ENCODE data around the gene ARF1.
A peak's percentile ranks its signal among the peaks of the same experiment; 100 is the strongest.

ARF1 gene

DNA sequence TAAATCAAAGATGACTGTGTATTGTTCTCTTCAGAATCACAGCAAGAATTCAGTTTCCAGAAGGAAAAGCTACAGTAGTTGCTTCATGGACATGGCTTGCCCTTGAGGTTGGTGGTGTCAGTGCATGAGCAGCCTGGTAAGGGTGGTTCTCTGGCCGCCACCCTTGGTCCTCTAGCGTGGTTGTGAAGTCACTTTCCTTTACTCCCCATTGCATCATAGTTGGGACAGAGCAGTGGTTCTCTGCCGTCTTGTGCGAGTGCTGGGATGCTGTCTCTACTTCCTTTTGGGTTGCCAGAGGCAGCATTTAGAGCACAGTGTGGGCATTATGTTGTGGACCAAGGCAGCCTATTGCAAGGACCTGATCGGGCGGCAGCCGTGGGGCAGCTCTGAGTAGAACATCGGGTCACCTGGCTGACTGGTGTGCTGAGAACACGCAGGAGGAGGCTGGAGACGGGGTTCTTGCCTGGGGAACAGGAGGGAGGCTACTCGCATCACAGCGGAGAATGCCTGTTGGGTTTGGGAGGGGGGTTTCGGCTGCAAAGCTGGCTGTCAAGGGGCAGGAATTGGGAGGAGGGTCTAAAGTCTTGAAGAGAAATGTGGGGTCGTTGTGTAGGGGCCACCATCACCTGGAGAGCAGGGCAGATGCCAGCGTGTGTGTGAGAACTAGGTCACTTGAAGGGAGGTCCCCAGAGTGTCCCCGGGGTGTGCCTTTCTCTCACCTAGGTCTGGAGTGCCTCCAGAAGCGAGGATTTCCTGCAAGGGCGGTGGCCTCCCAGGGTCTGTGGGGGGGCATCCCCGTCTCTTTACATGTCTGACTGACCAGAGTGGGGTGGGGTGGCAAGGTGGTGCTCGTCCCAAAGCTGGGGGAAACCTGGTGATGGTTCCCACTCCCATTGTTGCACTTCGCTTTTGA is 6.3 kb downstream of the ARF1 start:
- no peak for DNase-seq

DNA sequence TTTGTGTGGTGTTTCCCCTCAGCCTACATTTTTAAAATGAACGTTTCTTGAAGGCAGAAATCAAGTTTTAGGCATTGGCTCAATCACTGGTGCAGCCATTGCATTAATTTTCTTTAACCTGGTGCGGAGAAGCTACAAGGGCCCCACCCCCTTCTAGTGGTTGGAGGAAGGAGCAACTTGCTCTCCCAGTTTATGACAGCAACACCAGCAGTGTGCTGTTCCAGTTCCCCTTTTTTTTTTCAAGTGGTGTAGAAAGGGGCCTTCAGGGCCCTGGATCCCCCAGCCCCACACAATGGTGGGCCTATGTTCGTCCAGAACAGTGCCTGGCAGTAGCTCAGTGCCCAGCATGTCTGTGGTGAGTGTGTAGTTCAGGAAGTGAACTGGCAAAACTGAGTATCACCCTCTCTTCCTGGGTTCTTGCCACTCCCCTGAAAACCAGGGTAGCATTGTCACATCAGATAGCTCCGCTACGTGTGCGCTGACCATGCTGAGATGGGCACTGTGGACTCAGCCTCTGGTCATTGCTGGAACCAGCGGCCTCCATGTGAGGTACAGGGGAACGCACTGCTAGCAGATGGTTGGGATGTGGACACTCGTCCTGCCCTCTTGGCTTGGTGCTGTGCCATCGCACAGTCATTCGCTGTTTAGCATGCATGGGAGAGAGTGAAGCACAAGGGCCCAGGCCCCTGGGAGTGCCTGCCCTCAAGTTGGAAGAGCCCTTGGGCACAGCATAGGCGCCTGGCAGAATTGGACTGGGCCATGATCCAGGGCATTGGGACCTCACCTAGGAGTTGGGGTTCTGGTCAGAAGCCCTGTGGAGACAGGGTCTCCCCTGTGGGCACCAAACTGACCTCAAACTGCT is 7.2 kb downstream of the ARF1 start:
- no peak for DNase-seq

DNA sequence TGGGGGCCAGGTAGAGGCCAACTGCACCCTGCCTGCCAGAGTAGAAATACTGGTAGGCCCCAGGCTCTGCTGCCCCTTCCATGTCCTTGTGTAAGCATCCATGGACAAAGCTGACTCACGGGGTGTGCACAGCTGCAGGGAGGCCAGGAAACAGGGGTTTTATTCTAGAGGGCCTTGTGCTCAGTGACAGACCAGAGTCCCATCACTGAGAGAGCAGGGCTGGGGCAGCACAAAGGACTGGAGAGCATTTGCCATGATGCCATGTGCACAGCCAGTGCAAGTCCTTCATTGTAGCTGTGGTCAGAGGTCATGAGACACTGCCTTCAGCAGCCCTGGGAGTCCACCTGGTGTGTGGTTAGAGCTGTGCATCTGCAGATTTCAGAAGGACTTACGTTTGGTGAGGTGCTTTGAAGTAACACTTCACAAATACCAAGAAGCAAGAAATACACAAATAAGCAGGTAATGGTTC is 8.1 kb downstream of the ARF1 start:
- DNase-seq: no peak

DNA sequence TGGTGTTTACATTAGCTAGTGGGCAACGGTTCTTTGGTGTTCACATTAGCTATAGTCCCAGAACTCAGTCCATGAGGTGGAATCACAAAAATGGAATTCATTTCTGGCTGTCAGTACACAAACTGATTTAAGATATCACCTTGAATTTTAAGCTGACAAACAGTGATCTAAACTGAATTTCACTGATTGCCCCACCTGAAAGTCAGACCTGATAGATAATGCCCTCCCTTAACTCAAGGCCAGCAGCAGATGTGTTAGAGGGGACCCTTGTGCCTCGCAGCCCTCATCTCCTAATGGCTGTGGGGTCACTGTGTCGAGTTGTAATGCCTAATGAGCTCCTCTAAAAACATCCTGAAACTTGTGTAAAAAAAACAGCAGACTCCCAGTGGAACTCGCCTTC is 8.6 kb downstream of the ARF1 start:
- no peak for DNase-seq

DNA sequence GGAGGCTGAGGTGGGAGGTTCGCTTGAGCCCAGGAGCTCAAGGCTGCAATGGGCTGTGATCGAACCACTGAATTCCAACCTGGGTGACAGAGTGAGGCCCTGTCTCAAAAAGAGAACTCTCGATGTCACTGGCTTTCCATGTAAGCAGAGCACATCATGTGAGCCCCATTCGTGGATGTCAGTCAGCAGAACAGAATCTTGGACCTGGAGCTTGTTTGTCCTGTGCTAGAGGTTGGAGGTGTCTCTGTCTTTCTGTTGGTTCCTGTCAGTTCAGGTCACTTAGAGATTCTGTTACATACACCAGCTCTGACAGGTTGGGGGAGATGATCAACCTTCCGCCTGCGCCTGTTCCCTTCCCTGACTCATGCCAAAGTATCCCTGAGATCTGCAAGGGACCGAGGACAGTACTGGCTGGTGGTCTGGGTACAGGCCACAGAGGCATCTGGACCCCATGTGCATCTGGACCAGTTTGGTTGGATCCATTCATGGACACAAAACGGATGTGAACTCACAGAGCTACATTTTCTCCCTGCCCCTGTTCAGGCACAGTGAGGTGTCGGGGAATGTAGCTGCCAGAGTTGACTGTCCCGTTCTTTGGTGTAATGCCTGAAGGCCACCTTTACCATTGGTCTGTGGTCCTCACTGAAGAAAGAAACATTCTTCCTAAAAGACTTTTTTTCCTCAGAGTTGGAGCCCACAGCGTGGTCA is 10.0 kb downstream of the ARF1 start:
- DNase-seq: no peak

DNA sequence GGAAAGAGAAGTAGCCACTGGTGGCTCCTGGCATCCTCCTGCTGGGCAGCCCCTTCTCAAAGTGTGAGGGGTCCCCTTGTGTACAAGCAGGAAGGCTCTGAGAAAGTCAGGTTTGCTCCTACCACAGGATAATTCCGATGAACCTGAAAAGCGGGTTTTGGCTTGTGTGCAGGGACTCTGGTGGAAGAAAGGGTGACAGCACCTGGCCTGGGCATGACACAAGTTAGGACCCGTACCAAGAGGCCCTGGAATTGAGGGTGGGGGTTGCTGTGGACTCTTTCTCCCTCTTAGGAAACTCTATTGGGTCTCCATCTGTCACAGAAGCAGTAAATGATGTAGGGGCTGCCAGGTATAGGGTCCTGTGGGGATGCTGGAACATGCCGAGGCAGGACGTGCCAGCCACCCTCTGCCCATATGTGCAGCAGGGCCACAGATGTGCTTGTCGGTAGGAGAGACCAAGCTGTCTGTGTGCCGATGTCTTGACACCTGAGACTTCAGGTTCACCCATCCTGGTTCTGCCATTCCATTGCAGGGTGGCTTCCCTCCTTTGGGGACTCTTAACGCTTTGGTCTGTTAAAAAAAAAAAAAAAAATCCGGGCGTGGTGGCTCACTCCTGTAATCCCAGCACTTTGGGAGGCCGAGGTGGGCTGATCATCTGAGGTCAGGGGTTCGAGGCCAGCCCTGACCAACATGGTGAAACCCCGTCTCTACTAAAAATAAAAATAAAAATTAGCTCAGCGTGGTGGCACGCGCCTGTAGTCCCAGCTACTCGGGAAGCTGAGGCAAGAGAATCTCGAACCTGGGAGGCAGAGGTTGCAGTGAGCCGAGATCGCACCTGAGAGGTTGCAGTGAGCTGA is 10.8 kb downstream of the ARF1 start:
- DNase-seq: no peak

DNA sequence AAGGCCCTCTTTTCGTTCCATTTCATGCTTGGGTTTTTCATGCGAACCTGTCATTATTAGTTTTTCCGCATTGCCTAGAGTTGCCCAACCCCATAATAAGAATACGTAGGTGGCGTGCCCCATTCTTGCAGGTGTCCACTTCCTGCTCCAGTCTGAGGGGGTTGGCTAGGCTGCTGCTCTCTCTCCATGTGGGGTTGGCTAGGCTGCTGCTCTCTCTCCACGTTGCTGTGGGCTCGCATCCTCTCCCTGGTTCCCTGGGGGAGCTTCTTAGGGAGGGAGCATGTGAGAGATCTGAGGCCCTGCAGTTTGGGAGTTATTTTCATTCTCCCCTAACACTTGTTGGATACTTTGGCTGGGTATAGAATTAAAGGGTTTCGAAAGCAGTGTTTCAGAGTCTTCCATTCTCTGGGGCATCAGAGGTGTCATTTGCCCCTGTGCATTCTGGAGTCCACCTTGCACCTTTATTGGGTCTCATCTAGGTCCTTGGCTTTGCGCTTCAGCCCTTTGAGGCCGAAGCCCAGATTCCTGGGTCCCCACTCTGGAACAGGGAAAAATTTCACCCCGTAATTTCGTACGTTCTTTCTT is 12.0 kb downstream of the ARF1 start:
- DNase-seq: no peak

DNA sequence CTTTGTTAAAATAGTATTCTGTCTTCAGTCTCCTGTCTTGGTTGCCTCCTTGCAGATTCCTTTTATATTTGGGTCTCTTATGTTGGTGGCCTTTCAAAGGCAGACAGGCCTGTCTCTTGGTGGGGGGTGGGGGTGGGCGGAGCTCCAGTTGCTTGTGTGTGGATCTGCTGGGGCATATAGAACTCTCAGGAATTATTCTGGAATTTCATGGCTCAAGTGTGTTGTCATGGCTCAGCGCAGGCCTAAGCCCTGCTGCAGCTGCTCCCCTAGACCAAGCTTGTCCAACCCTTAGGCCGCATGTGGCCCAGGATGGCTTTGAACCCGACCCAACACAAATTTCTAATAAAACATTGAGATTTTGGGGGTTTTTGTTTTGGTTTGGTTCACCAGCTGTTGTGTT is 12.7 kb downstream of the ARF1 start:
- DNase-seq: no peak

DNA sequence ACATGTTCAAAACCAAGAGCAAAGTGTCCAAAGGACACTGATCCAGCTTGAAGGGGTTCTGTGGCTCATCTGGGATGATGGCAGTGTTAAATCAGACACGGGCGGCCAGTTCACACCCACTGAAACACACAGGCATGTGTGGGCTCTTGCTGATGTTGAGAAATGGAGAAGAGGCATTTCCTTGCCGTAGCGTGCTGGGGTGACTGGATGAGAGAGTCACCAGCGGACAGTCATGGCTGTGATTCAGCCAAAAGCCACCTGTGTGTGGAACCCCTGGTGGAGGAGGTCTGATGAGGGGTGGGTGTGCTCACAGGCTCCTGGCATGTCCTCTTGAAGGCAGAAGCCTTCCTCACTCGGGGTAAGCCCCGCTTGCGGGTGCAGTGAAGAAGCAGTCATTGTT is 13.4 kb downstream of the ARF1 start:
- DNase-seq: no peak

DNA sequence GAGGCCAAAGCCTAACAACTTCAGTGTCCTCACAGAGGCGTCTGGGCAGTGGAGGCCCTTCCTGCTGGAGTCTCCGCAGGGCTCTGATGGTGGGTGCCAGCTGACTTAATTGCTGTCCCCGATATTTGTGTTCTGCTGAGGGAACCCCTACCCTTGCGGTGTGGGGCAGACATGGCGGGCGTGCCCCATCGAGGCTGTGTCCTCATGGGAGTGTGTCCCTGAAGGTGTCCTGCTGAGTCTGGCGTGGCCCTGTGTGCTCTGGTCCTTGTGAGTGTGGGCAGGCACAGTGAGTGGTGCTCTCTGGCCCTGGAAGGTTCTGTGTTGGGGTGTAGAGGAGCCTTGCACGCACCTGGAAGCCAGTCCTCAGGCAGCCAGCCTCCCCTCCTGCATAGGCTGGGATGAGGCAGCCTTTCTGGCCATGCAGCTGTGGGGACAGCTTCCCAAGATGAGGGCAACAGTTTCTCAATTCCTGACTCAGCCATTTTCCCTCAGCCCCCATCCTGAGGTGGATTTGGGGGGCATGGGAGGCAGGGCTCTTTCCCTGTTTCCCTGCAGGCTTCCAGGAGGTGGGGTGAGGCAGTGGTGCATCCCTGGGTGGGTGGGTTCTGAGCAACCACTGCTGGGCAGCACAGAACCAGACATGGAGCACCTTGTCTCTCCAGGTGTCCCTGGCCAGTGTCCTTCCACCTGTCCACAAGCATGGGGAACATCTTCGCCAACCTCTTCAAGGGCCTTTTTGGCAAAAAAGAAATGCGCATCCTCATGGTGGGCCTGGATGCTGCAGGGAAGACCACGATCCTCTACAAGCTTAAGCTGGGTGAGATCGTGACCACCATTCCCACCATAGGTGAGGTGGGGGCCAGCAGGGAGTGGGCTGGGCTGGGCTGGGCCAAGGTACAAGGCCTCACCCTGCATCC is 14.2 kb downstream of the ARF1 start:
- no peak for DNase-seq

DNA sequence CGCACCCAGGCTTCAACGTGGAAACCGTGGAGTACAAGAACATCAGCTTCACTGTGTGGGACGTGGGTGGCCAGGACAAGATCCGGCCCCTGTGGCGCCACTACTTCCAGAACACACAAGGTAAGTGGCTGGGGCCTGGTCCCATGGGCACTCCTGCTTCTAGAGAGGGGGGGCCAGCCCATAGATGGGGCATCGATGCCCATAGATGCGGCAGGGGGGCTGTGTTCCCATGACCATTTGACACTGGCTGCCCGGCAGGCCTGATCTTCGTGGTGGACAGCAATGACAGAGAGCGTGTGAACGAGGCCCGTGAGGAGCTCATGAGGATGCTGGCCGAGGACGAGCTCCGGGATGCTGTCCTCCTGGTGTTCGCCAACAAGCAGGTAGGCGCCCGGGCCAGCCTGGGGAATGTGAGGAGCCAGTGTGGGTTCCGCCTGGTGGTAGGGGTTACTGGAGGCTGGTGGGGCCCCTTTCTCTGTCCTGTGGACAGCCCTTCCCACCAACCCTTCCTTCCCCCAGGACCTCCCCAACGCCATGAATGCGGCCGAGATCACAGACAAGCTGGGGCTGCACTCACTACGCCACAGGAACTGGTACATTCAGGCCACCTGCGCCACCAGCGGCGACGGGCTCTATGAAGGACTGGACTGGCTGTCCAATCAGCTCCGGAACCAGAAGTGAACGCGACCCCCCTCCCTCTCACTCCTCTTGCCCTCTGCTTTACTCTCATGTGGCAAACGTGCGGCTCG is 15.0 kb downstream of the ARF1 start:
- no peak for DNase-seq

DNA sequence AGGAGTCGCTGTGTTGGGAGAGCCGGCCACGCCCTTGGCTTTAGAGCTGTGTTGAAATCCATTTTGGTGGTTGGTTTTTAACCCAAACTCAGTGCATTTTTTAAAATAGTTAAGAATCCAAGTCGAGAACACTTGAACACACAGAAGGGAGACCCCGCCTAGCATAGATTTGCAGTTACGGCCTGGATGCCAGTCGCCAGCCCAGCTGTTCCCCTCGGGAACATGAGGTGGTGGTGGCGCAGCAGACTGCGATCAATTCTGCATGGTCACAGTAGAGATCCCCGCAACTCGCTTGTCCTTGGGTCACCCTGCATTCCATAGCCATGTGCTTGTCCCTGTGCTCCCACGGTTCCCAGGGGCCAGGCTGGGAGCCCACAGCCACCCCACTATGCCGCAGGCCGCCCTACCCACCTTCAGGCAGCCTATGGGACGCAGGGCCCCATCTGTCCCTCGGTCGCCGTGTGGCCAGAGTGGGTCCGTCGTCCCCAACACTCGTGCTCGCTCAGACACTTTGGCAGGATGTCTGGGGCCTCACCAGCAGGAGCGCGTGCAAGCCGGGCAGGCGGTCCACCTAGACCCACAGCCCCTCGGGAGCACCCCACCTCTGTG is 15.9 kb downstream of the ARF1 start:
- no peak for DNase-seq

DNA sequence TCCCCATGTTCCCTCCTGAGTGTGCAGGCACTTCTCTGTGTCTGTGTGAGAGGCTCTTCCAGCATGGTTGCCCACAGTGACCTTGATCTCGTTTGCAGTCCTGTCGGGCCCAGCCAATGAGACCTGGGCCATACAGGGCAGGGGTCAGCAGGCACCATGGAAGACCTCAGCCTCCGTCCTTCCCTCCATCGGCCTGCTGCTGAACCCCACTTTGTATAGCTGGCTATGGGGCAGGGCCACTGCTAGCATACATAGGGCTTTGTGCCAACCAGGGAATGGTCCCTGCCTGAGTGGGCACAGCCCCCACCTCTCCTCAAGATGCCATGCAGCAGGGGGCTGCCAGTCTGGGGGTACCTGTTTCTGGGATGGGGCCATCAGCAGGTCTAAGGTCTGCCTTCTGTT is 16.8 kb downstream of the ARF1 start:
- no peak for DNase-seq

DNA sequence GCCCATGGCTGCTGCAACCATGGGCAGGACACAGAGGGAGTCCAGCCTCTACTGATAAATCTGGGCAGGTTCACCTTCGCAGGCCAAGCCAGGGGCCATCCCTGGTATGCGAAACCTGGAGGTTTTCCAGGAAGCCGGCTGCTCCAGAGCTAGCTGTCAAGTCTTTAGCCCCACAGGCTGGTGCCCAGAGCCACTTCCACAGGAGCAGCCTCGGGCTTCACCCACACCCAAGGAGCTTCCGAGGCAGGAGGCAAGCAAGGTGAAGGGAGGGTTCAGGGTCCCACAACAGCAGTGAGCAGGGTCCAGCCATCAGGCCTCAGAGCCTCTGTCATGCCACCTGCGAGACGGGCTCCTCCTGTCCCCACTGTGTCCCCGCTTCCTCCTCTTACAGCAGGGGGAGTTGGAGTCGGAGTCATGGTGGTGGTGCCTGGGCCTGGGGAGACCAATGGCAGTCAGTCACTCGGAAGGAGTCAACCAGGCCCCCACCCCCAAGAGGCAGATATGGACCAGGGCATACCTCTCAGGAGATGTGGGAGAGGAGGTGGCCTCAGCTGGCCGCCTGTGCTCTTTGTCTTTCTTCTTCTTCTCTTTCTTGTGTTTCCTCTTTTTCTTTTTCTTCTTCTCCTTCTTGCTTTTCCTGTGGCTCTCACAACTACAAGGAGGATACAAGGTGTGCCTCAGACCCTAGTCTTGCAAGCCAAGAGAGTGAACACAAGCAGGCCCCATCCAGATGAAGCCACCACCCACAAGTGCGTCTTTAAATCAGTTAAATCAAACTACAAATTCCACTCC is 18.5 kb downstream of the ARF1 start:
- no peak for DNase-seq

DNA sequence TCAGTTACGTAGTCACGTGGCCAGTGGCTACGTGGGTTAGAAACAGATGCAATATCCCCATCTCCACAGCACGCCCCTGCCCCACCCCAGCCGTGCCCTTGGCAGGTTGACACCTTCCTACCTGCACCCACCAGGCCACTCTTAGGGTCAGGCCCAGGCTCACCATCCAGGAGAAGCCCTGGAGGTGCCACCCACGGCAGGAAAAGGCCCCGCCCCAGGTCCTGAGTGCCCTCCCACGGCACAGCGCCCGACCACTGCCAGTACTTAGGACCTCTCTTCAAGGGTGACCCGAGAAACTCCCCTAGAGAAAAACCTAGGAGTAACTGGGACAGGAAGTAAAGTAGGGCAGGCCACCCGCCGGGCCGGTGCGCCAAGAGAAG is 19.1 kb downstream of the ARF1 start:
- no peak for DNase-seq

DNA sequence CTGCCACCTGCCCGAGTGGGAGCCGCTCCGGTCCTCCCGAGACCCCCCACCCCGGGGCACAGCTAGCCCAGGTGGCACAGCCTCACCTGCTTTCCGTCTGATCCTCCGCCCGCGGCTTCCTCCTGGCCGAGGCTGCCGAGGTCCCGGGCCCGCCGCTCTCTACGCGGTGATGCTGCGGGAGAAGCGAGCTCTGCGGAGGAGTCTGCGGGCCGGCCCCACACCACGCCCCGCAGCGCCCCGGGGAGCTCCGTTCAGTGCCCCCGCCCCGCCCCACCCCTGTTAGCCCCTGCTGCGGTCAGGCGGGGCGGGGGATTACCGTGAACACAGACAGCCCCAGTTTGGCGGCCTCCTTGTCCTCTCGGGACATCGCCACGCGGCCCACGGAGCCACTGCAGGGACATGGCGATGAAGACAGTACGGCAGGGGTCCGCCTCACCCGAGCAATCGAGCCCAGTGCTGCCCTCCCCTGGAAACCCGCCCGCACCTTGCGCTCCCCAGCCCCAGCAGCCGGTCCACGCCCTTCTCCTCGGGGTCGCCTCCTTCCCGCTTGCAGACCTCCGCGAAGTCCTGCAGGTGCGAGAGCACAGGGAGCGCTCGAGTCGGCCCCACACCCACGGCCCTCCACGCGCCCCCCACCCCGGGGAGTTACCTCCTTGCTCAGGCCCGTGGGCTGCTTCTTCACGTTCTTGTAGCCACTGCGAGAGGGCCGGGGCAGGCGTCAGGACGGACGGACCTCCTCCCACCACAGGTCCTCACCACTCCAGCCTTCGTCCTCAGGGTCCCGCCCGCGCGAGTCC is 19.7 kb downstream of the ARF1 start:
- peak; percentile 22 for DNase-seq

DNA sequence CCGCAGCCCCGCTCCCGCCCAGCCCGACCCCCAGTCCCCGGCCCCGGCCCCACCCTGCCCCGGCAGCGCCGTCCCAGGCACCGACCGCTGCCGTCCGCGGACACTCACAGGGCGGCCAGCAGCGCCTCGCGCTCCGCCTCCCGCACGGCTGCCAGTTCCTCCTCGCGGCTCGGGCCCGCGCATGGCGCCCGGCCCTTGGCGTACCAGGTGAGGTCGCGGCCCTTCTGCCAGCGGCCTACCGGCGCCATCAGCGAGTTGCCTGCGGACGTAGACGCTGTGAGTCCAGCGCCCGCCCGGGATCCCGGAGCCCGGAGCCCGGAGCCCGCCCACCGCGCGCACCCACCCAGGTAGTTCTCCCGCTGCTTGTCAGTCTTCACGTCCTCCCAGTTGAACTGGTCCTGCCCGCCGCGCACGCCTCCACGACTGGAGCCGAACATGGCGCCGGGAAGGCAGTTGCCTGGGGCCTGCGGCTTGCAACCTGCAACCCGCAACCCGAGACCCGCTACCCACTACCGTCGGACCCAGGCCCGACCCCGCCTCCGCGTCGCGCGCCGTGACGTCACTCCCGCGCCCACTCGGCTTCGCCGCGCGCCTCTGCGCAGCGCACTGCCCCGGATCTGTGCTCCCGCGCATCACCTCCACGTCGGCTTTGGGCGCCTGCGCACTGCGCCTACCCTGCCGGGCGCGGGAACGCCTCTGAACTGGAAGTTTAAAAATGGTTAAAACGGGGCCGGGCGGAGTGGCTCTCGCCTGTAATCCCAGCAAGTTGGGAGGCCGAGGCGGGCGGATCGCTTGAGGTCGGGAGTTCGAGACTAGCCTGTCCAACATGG is 20.5 kb downstream of the ARF1 start, which contains the start of gene C1orf35:
C1orf35 (minus strand) TSS at position 535 of the 830 bp plus-strand sequence; CDS start at position 437, 98 bp downstream.
- DNase-seq: peak; percentile 92
